HG03460 (cell line): ENCODE measurements around the gene NECAB3.
A peak's percentile ranks its signal among the peaks of the same experiment; 100 is the strongest.
"Not testable (repeated sequence)": the region's sequence is repeated elsewhere in the genome, so short reads cannot be mapped to it uniquely, and the experiment has no call there.

Source experiments
- ATAC-seq: cut with Tn5 transposase; IDR thresholded peaks from one replicate; pipeline ENCODE4 v1.9.1; 2021; ENCODE audit not compliant: unreplicated experiment

Gene NECAB3, protein sequence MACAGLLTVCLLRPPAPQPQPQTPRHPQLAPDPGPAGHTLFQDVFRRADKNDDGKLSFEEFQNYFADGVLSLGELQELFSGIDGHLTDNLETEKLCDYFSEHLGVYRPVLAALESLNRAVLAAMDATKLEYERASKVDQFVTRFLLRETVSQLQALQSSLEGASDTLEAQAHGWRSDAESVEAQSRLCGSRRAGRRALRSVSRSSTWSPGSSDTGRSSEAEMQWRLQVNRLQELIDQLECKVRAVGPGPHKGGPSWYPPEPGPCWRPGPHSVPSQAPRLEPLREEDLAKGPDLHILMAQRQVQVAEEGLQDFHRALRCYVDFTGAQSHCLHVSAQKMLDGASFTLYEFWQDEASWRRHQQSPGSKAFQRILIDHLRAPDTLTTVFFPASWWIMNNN

DNA sequence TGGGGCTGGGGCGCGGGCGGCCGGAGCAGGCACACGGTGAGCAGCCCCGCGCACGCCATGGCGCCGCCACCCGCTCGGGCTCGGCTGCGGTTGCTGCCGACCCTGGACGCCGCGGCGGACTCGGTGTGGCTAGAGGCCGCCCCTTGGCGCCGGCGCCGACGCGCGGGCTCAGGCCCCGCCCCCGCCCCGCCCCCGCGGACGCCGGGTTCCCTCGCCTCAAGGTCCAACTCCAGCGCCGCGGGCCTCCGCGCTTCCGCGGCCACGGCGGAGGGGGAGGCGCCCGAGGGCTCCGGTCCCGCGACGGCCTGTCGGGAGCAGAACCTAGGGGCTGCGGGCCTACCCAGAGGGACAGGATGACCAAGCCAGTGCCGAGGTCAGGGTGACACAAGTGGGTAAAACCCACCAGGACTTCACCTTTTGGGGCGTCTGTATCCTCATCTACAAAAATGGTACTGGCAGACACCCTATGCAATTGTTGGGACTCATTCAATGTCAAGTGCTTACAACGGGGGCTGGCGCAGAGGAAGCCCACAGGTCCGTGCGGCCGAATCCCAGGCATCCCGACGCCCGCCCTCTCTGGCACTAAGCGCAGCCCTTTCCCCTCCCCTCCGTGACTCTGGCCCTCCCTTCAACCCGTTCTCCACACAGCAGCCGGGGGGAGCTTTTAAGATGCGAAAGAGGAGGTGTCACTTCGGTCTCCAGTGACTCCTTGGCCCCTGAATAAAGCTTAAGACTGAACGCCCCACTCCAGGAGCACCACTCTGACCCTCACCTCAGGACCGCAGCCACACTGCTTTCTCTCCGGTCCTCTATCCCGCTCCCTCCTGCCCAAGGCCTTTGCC is at the start of gene NECAB3:
NECAB3 (minus strand) TSS at position 135 of the 842 bp plus-strand sequence; CDS start at position 59, 76 bp downstream.
- peak; percentile 72 for ATAC-seq

DNA sequence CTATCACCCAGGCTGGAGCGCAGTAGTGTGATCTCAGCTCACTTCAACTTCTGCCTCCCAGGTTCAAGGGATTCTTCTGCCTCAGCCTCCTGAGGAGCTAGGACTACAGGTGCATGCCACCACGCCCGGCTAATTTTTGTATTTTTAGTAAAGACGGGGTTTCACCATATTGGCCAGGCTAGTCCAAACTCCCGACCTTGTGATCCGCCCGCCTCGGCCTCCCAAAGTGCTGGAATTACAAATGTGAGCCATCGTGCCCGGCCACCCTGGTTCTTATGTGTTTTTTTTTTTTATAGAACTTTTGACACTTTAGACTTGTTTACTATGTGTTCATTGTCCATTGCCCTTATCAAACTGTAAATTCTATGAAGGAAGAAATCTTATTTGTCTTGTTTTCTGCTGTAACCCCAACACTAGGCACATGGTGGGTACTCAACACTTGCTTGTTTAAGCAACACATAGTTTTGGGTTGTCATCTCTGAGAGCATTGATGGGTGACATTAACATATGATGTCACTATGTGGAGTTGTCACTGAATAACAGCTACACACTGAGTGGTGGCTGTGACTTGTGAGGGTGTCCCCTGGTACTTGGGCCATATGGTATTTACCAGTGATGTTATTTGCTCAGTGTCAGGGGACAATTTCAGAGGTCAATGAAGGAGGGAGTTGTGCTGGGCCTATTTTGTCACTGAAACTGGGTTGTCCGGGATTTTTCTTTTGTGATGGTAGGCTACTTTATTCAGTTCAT is 47.3 kb upstream of the NECAB3 start:
- ATAC-seq = no peak

DNA sequence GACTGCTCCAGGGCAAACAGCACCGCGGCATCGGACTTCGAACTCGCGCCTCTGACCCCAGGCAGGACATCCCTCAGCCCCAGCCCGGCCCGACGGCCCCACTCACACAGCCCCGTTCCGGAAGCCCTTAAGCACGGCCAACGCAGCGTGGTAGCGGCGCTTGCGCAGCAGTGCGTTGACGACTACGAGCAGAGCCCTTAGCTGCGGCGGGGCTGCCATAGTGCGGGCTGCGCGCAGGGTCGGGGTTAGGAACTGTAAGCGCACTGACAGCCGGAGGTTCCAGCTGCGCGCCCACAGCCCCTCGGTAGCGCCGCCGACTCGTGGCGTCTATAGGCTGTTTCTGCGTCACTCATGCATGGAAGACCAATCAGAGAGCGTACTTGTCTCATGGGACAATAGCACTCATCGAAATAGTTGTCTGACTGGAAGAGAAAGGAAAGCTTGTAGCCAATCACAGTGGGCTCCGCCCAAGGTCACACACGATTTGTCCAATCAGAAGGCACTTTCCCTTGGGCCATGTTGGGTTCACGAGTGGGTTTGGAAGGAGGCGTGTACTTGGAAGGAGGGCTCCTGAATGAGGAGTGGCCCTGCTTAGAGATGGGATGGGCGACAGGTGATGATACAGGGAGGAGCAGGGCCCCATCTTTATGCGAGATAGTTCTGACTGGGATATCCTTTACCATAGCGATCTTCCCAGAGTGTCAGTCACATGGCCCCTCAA is 45.9 kb upstream of the NECAB3 start, which contains the start of gene PXMP4:
PXMP4 (minus strand) TSS at position 322 of the 721 bp plus-strand sequence; CDS start at position 219, 103 bp downstream.
- ATAC-seq = peak; percentile 95

DNA sequence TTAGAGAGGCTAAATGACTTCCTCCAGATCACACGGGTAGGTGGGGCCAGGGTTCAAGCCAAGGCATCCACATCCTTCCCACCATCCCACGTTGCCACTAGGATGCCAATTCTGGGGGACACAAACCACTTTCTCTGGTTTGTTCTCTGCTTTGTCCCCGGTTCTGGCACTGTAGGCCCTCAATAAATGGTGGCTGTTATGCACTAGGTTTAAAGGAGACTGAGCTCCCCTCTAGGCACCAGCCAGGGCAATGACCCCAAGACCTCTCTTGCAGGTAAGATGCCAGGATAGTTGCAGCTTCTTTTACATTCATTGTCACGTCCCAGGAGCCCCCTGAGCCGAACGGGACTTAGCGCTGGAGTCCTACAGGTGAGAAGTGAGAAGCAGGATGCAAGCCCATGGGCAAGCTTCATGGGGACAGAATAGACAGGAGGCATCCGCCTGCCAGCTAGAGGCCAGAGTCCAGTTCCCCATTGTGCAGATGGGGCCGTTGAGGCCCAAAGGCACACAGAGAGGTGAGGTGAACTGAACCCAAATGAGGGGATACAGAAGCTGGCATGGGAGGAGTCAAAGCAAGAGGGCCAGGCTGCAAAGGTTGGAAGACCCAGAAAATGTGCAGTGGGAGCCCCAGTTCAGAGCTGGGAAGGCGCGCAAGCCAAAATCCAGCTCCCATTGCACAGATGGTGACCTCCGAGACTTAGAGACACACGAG is 45.2 kb upstream of the NECAB3 start:
- no peak for ATAC-seq

DNA sequence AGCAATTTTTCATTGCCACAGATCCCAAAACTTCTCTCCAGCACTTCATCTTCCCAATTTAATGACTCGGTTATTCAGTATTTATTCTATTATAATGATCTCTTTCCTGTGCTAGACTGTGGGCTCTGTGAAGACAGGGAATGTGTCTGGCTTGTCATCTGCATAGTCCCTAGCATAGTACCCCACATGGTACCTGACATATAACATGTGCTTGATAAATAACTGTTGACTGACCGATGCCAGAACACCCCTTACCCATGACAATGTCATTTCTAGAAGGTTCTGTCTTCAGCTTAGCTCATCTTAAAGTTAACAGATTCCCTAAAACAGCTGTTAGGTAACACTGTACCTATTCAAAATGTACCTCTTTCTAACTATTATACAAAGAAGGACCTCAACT is 42.3 kb upstream of the NECAB3 start:
- no peak for ATAC-seq

DNA sequence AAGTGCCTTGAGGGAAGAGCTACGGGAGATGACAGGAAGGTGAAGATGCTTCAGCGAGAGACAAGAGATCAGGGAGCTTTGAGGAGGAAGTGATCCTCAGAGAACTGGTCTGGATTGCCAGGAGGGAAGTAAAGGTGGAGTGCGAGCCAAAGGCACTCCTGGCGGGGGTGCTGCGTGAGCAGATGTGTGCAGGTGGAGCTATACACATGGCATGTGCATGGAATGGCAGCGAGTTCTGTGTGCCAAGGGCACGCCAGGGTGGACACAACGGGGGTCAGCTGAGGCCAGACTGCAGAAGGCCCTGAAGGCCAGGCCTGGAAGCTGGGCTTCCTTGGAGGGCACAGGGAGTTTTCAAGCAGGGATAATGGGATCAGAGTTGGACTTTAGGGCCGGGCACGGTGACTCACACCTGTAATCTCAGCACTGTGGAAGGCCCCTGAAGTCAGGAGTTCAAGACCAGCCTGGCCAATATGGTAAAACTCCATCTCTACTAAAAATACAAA is 39.7 kb upstream of the NECAB3 start:
- no peak for ATAC-seq

DNA sequence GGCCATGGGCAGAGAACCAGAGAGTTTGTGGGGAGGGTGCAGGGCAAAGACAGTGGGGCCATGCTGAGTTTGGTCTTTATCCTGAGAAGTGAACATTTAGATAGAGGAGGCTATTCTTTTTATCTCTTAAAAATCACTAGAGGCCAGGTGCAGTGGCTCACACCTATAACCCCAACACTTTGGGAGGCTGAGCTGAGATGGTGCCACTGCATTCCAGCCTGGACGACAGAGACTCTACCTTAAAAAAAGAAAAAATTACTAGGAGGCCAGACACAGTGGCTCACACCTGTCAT is 37.2 kb upstream of the NECAB3 start:
- ATAC-seq = no peak

DNA sequence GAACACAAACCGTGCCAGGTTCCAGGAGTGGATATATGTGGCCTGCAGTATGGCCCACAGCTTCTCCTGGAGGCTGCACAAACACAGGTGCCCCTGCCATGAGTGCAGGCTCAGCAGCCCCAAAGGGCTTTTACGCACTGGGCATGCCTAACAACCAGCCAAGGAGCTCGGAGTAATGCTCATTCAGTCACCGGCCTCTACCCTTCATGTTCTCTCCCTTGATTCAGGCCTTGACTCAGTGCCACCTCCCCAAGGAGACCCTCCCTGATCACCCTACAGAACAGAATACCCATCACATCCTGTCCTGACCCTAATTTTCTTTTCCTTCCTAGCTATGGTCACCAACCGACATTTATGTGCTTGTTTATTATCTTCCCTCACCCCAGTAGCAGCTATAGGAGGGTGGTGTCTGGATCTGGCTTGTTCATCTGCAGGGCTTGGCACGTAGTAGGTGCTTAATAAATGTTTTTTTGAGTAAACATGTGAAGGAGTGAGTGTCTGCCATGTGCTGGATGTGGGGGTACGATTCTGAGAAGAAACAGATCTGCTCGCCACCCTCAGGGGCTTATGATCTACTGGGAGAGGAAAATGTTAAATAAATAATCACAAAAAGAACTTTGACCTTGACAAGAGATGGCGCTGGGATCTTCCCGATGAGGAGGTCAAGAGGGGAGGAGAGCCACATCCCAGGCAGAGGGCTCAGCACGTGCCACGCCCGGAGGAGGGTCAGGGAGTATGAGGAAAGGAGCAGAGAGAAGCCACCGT is 36.6 kb upstream of the NECAB3 start:
- no peak for ATAC-seq

DNA sequence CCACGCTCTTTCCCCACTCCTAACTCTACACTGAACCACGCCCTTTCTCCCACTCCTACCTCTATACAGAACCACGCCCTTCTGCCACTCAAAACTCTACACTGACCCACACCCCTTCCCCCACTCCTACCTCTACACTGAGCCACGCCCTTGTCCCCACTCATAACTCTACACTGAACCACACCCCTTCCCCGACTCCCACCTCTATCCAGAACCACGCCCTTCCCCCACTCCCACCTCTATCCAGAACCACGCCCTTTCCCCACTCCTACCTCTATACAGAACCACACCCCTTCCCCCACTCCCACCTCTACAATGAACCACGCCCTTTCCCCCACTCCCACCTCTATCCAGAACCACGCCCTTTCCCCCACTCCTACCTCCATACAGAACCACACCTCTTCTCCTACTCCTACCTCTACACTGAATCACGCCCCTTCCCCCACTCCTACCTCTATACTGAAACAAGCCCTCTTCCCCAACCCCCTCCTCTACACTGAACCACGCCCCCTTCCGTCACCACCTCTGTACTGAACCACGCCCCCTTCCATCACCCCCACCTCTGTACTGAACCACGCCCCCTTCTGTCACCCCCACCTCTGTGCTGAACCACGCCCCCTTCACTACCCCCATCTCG is 35.8 kb upstream of the NECAB3 start:
- ATAC-seq = no peak

DNA sequence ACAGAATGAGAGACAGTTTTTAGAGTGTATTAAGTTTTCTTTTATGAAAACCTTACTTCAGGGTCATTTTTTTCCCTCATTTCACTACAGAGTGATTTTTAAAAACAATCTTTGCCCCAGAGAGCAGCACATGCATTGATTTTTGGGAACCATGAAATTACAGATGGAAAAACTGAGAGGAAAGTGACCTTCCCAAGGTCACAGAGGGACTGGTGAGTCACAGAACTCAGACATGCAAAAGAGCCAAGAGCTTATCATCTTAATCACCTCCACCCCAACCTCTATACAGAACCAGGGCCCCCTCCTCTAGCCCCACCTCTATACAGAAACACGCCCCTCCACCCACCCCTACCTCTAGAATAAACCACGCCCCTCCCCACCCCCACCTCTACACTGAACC is 35.2 kb upstream of the NECAB3 start:
- no peak for ATAC-seq

DNA sequence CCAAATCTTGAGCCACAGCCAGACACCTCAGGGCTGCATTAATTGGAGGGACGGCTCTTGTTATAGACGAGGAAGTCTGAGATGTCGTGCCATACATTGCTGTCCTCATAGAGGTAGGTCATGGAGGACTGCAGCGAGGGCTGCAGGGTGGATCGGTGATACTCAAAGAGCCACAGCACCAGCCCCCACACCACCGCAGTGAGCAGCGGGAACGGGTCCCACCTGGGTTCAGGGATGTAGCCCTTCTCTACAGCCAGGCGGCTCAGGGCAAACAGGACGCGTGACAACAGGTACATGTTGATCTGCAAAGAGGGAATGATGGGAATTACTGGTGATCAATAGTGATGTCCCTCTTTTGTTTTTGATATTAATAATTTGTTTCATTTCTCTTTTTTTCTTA is 33.4 kb upstream of the NECAB3 start:
- ATAC-seq = no peak

DNA sequence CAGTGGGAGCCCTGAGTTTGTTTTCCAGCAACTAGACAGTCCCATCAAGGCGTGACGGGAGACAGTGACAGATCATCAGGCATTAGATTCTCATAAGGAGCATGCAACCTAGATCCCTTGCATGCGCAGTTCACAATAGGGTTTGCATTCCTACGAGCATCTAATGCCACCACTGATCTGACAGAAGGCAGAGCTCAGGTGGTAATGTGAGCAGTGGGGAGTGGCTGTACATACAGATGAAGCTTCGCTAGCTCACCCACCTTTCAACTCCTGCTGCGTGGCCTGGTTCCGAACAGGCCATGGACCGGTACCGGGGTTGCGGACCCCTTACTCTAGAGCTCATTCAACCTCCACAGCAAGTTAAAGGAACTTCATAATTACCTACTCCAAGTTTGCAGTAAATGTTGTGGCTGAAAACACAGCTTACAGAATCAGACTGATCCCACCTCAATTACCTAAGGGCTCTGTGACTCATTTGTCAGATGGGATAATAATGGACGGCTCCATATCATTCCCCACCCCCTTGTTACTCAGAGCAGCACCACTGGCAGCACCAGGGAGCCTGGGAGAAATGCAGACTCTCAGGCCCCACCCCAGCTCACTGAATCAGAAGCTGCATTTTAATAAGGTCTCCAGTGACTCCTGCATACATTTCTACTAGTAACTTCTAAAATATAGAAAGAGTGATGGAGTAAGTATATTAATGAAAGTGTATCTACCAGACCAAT is 30.1 kb upstream of the NECAB3 start:
- ATAC-seq = no peak

DNA sequence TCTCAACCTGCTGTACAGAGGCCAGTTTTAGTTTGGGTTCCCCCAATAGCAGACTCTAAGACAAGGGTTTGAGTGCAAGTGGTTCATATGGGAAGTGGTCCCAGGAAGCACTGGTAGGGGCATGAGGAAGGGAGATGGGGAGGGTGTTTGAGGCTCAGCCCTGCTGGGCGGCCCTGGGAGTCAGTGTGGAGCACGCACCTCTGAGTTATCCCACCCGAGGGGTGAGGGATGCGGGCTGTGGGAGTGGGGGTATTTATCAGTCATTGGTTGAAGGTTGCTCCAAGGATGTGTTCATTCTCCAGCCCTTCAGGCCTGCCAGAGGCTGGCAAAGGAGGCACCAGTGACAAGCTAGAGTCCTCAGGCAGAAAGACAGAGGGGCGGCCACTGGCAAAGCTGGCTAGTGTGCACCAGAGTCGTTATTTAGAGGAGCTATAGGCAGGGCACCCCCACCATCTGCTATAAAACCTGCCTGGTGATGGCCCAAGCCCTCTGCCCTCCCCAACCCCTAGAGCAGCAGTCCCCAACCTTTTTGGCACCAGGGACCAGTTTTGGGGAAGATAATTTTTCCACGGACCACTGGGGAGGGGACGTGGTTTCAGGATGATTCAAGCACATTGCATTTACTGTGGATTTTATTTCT is 29.4 kb upstream of the NECAB3 start:
- ATAC-seq = no peak

DNA sequence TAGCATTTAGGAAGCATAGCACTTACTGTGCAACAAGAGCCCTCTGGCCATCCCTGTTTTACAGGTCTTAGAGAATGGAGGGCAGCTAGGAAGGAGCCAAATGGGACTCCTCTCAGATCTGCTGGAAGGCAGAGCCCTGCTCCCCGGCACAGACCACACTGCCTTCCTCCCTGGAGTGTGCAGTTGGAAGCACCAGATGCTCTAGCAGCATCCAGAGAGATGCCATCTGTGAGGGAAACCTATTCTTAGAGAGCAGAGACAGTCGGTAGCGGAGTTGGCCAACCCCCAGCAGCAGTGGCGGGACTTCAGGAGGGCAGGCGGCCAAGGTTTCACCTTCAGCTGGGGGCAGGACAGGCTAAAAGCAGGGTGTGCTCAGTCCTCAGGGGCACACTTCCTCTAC is 28.6 kb upstream of the NECAB3 start:
- no peak for ATAC-seq

DNA sequence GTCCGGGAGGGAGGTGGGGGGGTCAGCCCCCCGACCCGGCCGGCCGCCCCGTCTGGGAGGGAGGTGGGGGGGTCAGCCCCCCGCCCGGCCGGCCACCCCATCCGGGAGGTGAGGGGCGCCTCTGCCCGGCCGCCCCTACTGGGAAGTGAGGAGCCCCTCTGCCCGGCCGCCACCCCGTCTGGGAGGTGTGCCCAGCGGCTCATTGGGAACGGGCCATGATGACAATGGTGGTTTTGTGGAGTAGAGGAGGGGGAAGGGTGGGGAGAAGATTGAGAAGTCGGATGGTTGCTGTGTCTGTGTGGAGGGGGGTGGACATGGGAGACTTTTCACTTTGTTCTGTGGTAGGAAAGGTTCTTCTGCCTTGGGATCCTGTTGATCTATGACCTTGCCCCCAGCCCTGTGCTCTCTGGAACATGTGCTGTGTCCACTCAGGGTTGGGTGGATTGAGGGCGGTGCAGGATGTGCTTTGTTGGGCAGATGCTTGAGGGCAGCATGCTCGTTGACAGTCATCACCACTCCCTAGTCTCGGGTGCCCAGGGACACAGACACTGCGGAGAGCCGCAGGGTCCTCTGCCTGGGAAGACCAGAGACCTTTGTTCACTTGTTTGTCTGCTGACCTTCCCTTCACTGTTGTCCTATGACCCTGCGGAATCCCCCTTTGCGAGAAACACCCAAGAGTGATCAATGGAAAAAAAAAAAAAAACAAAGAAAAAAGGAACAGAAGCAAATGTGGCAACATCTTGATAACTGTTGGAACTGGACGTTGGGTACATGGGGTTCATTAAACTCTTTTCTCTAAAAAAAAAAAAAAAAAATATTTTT is 27.6 kb upstream of the NECAB3 start:
- ATAC-seq = no peak

DNA sequence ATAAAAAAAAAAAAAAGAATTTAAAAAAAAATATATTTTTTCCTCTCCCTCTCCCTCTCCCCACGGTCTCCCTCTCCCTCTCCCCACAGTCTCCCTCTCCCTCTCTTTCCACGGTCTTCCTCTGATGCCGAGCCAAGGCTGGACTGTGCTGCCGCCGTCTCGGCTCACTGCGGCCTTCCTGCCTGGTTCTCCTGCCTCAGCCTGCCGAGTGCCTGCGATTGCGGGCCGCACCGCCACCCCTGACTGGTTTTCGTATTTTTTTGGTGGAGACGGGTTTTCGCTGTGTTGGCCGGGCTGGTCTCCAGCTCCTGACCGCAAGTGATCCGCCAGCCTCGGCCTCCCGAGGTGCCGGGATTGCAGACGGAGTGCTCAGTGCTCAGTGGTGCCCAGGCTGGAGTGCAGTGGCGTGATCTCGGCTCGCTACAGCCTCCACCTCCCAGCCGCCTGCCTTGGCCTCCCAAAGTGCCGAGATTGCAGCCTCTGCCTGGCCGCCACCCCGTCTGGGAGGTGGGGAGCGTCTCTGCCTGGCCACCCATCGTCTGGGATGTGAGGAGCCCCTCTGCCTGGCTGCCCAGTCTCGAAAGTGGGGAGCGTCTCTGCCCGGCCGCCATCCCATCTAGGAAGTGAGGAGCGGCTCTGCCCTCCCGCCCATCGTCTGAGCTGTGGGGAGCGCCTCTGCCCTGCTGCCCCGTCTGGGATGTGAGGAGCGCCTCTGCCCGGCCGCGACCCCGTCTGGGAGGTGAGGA is 26.6 kb upstream of the NECAB3 start:
- not testable (repeated sequence) for ATAC-seq
